ENCODE measurements around the gene MST1R. TPM values are rescaled to one million over a fixed set of nuclear protein-coding genes. Genes with fewer than 3 reads are reported as not detected.

MST1R gene
- total RNA-seq, 4 donors from 2014 or later, result 1.7 to 6.1 (median 3.1) TPM

DNA sequence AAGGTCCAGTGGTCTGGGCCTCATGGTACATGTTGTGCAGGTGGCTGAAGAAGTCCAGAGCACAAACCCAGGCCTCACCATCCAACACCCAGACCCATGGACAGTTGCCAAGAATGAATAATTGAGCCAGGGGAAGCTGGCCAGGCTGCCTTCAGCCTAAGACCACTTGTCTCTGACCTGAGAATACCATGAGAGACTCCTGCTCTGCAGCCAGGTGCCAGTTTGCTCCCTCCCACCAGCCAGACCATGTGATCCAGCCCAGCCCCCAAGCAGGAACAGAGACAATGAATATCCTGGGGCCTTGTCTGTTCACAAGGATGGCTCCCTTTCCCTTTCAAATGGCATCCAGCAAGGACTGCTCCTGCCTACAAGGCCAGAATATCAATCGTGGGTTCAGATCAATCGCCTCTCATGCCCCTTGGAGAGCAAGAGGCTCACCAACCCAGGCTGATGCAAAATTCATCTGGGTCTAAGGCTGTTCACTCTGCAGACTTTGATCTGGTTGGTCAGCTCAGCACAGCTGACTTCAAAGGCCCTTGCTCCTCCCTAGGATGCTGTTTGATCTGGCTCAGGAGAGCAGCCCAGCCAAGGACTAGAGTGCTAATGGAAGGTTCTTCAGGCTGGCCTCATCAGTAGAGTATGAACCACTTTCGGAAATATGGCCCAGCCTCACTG lies 60.7 kb downstream of the MST1R start:
- WGBS, 2 donors, result 76 to 90% methylated on average over 3 of the region's 3 CpGs
- intact Hi-C loops (cut with DNase I), result loop anchor here (2.0 to 5.0 kb wide), 2 partner anchors 38 to 136 kb away; no protein-coding TSS in a partner anchor
- DNase-seq, result peak; percentile 68 to 76
- Histone ChIP-seq H3K4me1 (peaks cover 6 to 15% of the 10 kb centered on the region in 2 donors), H3K9me3 (no peaks in the 10 kb centered on the region), H3K27ac (peak overlapping the region; percentile 21 to 33 (median 30)), H3K36me3 (no peaks in the 10 kb centered on the region), H3K27me3 (no peaks in the 10 kb centered on the region), H3K4me3 (replicated peaks in 1 of 3) (no peak overlapping the region)
- TF ChIP-seq POLR2A (IDR thresholded peaks at IDR 0.05) (no peak), CTCF (IDR thresholded peaks at IDR 0.05) (no peak)

DNA sequence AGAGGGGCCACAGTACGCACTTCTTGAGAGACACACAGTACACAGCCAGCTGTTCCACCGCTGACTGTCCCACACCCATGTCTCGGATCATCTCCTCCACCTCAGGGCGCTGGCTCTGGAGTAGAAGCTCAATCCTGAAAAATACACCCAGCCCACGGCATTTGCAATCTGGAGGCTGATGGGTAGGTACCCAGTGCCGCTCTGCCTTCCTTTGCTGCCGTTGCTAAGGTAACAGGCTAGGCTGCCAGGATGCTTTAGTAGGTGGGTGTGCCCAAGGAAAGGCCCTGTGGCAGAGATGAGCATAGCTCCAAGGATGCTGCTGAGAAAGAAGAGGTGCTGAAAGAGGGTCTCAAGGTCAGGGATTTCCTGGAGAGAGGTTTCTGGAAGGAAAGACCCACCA lies 61.9 kb downstream of the MST1R start:
- Histone ChIP-seq H3K36me3 (no peaks in the 10 kb centered on the region), H3K9me3 (no peaks in the 10 kb centered on the region), H3K27ac (no peak overlapping the region), H3K4me1 (peaks cover 6 to 15% of the 10 kb centered on the region in 2 donors), H3K27me3 (no peaks in the 10 kb centered on the region), H3K4me3 (replicated peaks in 1 of 3) (no peak overlapping the region)
- intact Hi-C loops (cut with DNase I), result loop anchor here (2.0 to 5.0 kb wide), 2 partner anchors 37 to 135 kb away; no protein-coding TSS in a partner anchor
- TF ChIP-seq CTCF (IDR thresholded peaks at IDR 0.05) (no peak), POLR2A (IDR thresholded peaks at IDR 0.05) (no peak)
- WGBS, 2 donors, result 96 to 100% methylated on average over 5 to 7 of the region's 7 CpGs
- DNase-seq, result no peak

GRCh38 chr3:49841126-49841696 lies 62.5 kb downstream of the MST1R start:
- intact Hi-C loops (cut with DNase I), result loop anchor here (5.0 kb wide), 1 partner anchor 134 kb away; no protein-coding TSS in a partner anchor
- no peaks in the 10 kb centered on the region for H3K36me3 ChIP-seq
- no peak overlapping the region for H3K27ac ChIP-seq
- H3K4me1 ChIP-seq, result peaks cover 6 to 15% of the 10 kb centered on the region in 2 donors
- H3K9me3 ChIP-seq, result no peaks in the 10 kb centered on the region
- no peak for DNase-seq
- TF ChIP-seq POLR2A (IDR thresholded peaks at IDR 0.05) (no peak), CTCF (IDR thresholded peaks at IDR 0.05) (peak in 1 of 6 experiments; percentile 7)
- no peak overlapping the region for H3K4me3 ChIP-seq (replicated peaks in 1 of 3)
- H3K27me3 ChIP-seq, result no peaks in the 10 kb centered on the region

- no peak overlapping the region for H3K27ac ChIP-seq
- no peaks in the 10 kb centered on the region for H3K36me3 ChIP-seq
- intact Hi-C loops (cut with DNase I), result loop anchor here (5.0 kb wide), 1 partner anchor 133 kb away; no protein-coding TSS in a partner anchor
- DNase-seq, result no peak
- WGBS, 2 donors, result 57 to 60% methylated on average over 1 to 2 of the region's 2 CpGs
- peaks cover 6 to 15% of the 10 kb centered on the region in 2 donors for H3K4me1 ChIP-seq
- no peaks in the 10 kb centered on the region for H3K9me3 ChIP-seq
- no peak for TF ChIP-seq CTCF (IDR thresholded peaks at IDR 0.05)
- no peak for TF ChIP-seq POLR2A (IDR thresholded peaks at IDR 0.05)
- H3K27me3 ChIP-seq, result no peaks in the 10 kb centered on the region
- no peak overlapping the region for H3K4me3 ChIP-seq (replicated peaks in 1 of 3)
These were observed 63.3 kb downstream of the MST1R start for GRCh38 chr3:49840388-49840787.

DNA sequence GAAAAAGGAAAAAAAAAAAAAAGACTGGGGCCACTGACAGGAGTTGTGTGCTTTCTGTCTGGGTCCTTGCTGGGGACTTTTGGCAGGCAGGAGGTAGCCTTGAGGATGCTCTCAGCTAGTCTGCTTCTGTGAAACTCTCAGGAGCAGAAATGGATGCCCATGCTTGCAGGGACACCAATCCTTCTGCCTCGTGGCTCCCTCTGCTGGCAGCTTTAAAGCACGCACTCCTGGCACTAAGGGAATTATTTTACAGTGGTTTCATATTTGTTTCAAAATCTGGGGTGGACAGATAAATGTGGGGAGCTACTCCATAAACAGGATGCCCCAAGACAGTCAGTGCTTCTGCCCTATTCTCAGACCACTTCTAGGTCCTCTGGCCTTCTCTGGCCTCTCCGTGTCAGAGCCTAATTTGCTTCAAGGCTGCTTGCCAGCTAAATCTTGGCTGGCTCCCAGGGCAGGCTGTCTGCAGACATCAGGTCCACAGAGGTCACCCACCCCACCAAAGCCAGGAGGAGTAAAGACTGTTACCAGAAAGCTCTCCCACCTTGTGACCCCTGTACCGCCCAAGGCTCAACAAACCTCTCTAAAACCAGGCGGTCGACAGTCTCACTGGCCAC lies 64.4 kb downstream of the MST1R start:
- Histone ChIP-seq H3K9me3 (no peaks in the 10 kb centered on the region), H3K27ac (no peak overlapping the region), H3K4me3 (replicated peaks in 1 of 3) (no peak overlapping the region), H3K27me3 (no peaks in the 10 kb centered on the region), H3K4me1 (peaks cover 6 to 15% of the 10 kb centered on the region in 2 donors), H3K36me3 (no peaks in the 10 kb centered on the region)
- peak; percentile 75 to 82 for DNase-seq
- WGBS, 2 donors, result 43 to 48% methylated on average over 6 of the region's 6 CpGs
- peak; percentile 74 to 94 (median 86) for TF ChIP-seq CTCF (IDR thresholded peaks at IDR 0.05)
- no peak for TF ChIP-seq POLR2A (IDR thresholded peaks at IDR 0.05)
- intact Hi-C loops (cut with DNase I), result no loop called here
